ENCODE results near the gene SMIM14.

GRCh38 chr4:39648827-39649558 is 10.3 kb upstream of the SMIM14 start:
- TF ChIP-seq CTCF (IDR thresholded peaks at IDR 0.05; ENCODE audit: low read depth, low read length) (no peak), POLR2A (IDR thresholded peaks at IDR 0.05; ENCODE audit: extremely low read depth, insufficient read length) (no peak), MAX (IDR thresholded peaks at IDR 0.05; ENCODE audit: low read depth, low read length) (no peak)
